Spleen (tissue), 7 donors: ENCODE measurements around the gene NOD2.

Experiments used
- CTCF ChIP-seq, 11 experiments: fragments of 200-600 bp in 7 of 11; fragments of 450-650 bp in 4 of 11; sonication (generic) in 4 of 11; IDR thresholded peaks in 8 of 11; conservative IDR thresholded peaks in 3 of 11; 1 replicate in 7 of 11; 2 replicates in 4 of 11; pipeline versions ENCODE4 v1.4.0 to v1.8.0; 2016 to 2021; ENCODE audit warnings: antibody characterized with exemption in 11 of 11, inconsistent platforms in 4 of 11, mild to moderate bottlenecking in 1 of 11
- POLR2A ChIP-seq, 3 donors: fragments of 450-650 bp; IDR thresholded peaks; one replicate each; pipeline ENCODE4 v1.5.1; 2017; ENCODE audit warnings: antibody characterized with exemption in 3 of 3, mild to moderate bottlenecking in 1 of 3
- POLR2AphosphoS5 ChIP-seq, 3 donors: sonication (generic); formaldehyde crosslinking; IDR thresholded peaks; one replicate each; pipeline ENCODE4 v1.5.1; 2017; ENCODE audit warnings: antibody characterized with exemption in 3 of 3
- donor health status: DM: no; HTN: no; CAD: no; lungs with moderate emphysema.
- donor health status: DM: no; HTN: no; CAD: no.
- donor health status: DM: no; HTN: no; CAD: no.

GRCh38 chr16:50657241-50657640 is 36.2 kb upstream of the NOD2 start:
- TF ChIP-seq CTCF (IDR thresholded peaks at IDR 0.05 in 8 of 11, conservative IDR thresholded peaks at IDR 0.05 in 3 of 11), result no peak
- no peak for TF ChIP-seq POLR2A (IDR thresholded peaks at IDR 0.05)
- TF ChIP-seq POLR2AphosphoS5 (IDR thresholded peaks at IDR 0.05), result no peak
